HTERT RPE-1 (cell line): ENCODE measurements around the gene ARAP2.
"Not testable (repeated sequence)": the region's sequence is repeated elsewhere in the genome, so short reads cannot be mapped to it uniquely, and the experiment has no call there.

Source experiments
- in situ Hi-C: fragments of 300-500 bp; cut with MboI; formaldehyde crosslinking; loops from 4 replicates; pipeline ENCODE4 v1.14.3; 2020; ENCODE audit warnings: low sequenced_read_pairs

Gene ARAP2

DNA sequence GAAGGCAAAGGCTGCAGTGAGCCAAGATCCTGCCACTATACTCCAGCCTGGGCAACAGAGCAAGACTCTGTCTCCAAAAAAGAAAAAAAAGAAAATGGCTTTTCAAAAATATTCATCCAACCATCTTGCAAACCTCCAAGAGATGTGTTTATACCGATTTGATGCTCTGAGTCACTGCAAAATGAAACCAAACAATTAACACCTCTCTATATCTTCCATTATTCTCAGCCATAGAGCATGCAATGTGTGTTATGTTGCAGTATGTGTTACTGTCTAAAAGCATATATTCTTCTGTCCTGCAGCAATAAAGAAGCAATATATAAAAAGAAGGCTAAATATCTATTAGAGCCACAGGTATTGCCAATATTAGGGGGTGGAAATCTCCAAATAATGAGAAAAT lies 51.4 kb downstream of the ARAP2 start:
- in situ Hi-C loops, result no loop called here

DNA sequence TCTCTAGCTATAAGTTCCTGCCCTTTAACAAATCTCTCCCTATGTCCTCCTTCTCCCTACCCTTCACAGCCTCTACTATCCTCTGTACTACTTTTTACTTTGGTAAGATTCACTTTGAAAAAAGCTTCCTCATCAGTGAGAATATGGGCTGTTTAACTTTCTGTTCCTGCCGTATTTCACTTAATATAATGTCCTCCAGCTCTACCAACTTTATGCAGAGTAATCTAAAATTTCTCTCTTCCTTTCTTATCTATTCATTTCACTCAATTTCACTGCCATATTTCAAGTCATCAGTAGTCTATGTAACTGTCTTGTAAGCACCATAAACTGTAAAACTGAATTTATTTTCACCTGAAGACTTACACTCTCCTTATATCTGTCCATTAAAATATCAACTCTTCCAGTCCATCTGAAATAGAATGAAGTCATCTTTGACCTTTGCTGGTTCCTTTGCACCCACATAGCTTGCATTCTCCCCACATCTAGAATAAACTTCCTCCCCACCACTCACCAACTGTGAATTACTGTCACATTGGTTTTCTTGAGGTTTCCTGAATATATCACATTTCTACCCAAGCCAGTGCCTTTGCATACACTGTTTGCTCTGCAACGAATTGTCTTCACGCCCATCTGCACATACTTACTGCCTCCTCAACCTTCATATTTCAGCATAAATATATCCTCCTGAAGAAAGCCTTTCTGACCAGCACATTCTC lies 54.6 kb downstream of the ARAP2 start:
- in situ Hi-C loops, result no loop called here

DNA sequence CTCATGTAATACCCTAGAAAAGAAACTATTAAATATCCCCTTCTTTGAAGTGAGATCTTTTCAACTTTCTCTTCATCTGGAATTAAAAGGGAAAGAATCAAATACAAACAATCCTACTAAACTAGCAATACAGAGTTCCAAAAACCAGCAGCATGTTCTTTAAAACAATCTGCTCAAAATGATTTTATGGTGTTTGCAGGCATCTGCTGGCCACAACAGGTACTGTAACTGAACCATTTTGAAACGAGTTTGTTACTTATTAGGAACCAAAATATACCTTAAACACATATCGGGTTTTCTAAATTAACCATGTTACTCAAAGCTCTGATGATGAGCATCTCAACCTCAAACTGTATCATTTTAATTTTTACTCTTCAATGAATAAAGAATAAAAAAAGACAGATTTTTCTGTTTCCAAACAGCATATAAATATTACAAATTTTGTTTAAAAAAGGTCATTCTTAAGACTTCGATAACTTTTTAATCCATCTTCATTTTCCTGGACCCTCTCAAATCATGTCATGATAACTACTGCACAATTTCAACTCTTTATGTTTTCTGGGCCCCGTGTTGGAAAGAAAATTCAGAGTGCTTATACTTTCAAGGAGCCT lies 56.5 kb downstream of the ARAP2 start:
- in situ Hi-C loops, result no loop called here

DNA sequence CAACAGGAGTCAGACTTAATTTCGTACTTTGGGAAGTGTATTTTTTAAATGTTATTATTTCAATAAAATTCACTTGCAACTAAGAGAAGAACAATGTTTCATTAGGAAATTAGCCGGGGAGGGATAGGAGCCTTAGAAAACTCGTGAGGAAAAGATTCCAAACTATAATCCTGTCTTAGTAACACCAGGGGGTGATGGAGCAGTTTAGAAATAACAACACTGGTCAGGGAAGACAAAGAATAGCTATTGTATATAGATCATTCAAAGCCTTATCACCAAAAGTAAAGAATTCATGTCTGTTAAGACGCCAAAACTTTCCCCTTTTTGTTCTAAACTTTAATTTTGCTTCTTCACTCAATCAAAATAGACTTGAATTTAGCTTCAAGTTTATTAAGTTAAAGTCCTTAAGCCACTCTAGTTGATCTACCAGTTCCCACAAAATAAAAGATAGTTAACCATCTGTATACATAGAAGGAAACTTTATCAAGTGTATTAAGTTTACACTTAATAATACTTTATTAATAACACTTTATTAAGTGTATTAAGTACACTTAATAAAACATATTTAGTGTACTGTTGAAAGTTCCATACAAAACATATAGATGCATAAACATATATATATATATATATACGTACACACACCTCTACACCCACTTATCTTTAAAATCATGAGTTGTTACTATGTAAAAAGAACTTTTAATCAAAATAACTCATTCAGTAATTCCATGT lies 60.5 kb downstream of the ARAP2 start:
- in situ Hi-C loops, result no loop called here

DNA sequence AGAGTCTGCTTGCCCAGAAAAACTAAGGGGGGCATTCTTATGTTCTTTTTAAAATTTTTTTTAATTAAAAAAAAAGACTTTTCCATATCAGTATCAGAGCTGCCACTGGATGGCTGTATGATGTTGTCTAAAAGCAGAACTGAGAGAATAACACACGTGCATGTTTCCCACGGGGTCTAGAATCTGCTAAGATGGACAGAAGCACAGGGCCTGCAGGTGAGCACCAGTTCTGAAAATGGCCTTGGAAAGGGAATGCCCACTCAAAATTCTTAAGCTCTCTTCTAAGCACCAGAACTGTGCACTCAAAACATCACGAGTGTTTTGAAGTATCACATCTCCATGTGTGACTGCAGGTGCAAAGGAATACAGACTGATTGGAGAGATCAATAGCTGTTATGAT lies 61.1 kb downstream of the ARAP2 start:
- in situ Hi-C loops, result no loop called here

GRCh38 chr4:36182315-36182714 lies 62.0 kb downstream of the ARAP2 start:
- in situ Hi-C loops, result not testable (repeated sequence)

- in situ Hi-C loops, result no loop called here
Measured at GRCh38 chr4:36180206-36180605, 64.1 kb downstream of the ARAP2 start.

GRCh38 chr4:36178484-36178883 lies 65.8 kb downstream of the ARAP2 start:
- in situ Hi-C loops, result no loop called here

DNA sequence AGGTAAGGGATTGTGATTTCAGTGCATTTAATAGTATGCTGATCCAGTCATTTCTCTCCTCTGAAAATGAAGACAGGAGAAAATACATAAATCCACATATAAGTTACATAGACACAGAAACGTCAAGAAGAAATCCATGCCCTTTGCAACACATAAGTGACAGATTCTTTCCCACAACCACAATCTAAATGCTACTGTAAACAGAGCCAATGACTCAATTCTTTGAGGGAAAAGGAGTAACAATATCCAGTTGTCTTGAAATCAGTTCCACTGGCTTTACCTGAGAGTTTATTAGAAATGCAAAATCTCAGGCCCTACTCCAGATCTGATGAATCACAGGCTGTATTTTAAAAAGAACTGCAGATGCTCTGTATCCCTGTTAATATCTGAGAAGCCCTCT lies 66.4 kb downstream of the ARAP2 start:
- in situ Hi-C loops, result no loop called here

- in situ Hi-C loops, result no loop called here
Measured at GRCh38 chr4:36174570-36174969, 69.7 kb downstream of the ARAP2 start.

GRCh38 chr4:36173905-36174304 lies 70.4 kb downstream of the ARAP2 start:
- in situ Hi-C loops, result no loop called here

GRCh38 chr4:36172656-36173055 lies 71.7 kb downstream of the ARAP2 start:
- in situ Hi-C loops, result no loop called here

GRCh38 chr4:36168127-36168878 lies 76.0 kb downstream of the ARAP2 start:
- in situ Hi-C loops, result no loop called here

- in situ Hi-C loops, result no loop called here
Measured at GRCh38 chr4:36165631-36166005, 78.7 kb downstream of the ARAP2 start.

GRCh38 chr4:36164900-36165630 lies 79.2 kb downstream of the ARAP2 start:
- in situ Hi-C loops, result no loop called here

DNA sequence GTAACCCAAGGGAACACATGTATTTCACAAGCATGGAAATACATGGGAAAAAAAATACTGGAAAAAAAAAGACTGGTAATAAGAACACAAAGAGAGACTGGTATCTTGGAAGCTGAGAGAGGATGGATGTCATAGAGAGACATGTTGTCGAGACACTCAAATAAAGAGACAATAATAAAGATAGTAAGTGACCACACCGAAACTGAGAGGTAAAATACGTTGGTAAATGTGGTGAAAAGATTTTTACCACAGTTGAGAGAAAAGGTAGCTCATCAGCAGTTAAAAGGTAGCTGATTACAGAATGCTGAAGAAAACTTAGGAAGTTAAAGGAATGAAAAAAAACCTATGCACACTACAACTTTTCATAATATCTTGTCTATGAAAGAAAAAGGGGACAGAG lies 81.1 kb downstream of the ARAP2 start:
- in situ Hi-C loops, result no loop called here

DNA sequence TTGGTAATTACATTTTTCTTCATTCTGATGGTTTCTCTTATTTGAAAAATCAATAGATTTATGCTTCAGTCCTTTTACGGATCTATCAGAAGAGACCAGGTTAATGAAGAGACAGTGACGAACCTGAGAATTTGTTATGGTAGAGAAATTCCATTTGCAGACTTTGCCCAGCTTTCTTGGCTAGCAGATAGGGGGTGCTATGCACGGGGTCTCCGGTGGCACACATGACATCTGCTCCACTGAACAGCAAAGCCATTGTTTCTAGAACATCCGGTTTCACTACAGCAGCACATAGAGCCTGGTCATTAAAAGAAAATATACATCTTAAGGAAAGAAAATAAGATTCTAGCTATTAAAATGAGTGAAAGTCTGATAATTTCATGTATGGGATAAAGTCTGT lies 85.1 kb downstream of the ARAP2 start:
- in situ Hi-C loops, result no loop called here

- in situ Hi-C loops, result no loop called here
Measured at GRCh38 chr4:36152735-36153134, 91.6 kb downstream of the ARAP2 start.

GRCh38 chr4:36142504-36142903 lies 101.8 kb downstream of the ARAP2 start:
- in situ Hi-C loops, result no loop called here

GRCh38 chr4:36141186-36141585 lies 103.1 kb downstream of the ARAP2 start:
- in situ Hi-C loops, result no loop called here

DNA sequence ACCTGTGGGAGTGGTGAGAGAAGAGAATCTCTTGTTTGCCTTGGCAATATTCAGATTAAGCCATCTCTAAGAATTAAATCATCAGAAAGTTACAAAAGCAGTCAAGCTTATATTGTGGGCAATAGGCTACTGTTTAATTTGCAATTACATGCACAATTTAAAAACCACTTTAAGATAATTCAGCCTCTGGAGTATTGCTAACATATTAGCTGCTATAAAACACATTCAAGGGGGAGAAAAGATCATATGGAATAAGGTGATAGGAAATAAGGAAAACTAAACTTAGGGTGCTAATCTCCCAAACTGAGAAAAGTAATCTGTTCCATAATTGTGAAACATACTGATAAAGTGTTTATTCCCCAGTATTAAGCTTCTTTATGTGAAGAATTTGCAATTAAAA lies 103.9 kb downstream of the ARAP2 start:
- in situ Hi-C loops, result no loop called here
